A549 (cell line): ENCODE measurements around the gene CACNA2D2.

Experiments used
- CTCF ChIP-seq: fragments of >200 bp; sonication (Bioruptor Twin); formaldehyde crosslinking; IDR thresholded peaks from 3 replicates; pipeline ENCODE4 v1.5.1; 2016
- EHMT2 ChIP-seq: fragments of 200-600 bp; sonication (generic); IDR thresholded peaks from 2 replicates; pipeline ENCODE4 v1.6.1; 2016; ENCODE audit warnings: antibody characterized with exemption, low read depth, mild to moderate bottlenecking, moderate library complexity
- EP300 ChIP-seq, 2 experiments: fragments of >200 bp; sonication (Bioruptor Twin); formaldehyde crosslinking; IDR thresholded peaks; 2 replicates in 1 of 2; 3 replicates in 1 of 2; pipeline ENCODE4 v1.6.1; 2016 to 2017
- FOXS1 ChIP-seq: fragments of 250-450 bp; sonication (Bioruptor Pico); IDR thresholded peaks from 2 replicates; pipeline ENCODE4 v1.5.0; 2020; ENCODE audit warnings: mild to moderate bottlenecking, moderate library complexity
- HES2 ChIP-seq: fragments of >200 bp; sonication (Bioruptor Twin); formaldehyde crosslinking; IDR thresholded peaks from 2 replicates; pipeline ENCODE4 v1.6.1; 2016
- HMGXB4 ChIP-seq: fragments of 250-450 bp; sonication (Bioruptor Pico); IDR thresholded peaks from 2 replicates; pipeline ENCODE4 v1.5.0; 2021; ENCODE audit warnings: mild to moderate bottlenecking, moderate library complexity, borderline replicate concordance
- MAZ ChIP-seq: fragments of 150-350 bp; IDR thresholded peaks from 2 replicates; pipeline ENCODE4 v1.6.1; 2014; ENCODE audit warnings: antibody characterized with exemption, low read depth, low read length, borderline replicate concordance
- POLR2A ChIP-seq: IDR thresholded peaks from 2 replicates; pipeline ENCODE4 v1.6.1; 2012; ENCODE audit warnings: mild to moderate bottlenecking, low read length
- POLR2AphosphoS2 ChIP-seq: conservative IDR thresholded peaks from 2 replicates; pipeline ENCODE4 v1.6.1; 2012; ENCODE audit warnings: low read length, improper control_type of control experiment, inconsistent platforms
- REST ChIP-seq: fragments of 200-600 bp; sonication (generic); IDR thresholded peaks from 2 replicates; pipeline ENCODE4 v1.6.1; 2016; ENCODE audit warnings: antibody characterized with exemption, mild to moderate bottlenecking, moderate library complexity
- USF2 ChIP-seq: fragments of 450-650 bp; IDR thresholded peaks from 2 replicates; pipeline ENCODE4 v1.6.1; 2014; ENCODE audit warnings: antibody characterized with exemption
- ZC3H11A ChIP-seq: fragments of 450-650 bp; IDR thresholded peaks from 2 replicates; pipeline ENCODE4 v1.6.1; 2014; ENCODE audit warnings: antibody characterized with exemption, mild to moderate bottlenecking

GRCh38 chr3:50411229-50411628 lies 92.2 kb downstream of the CACNA2D2 start:
- TF ChIP-seq CTCF = no peak
- no peak for TF ChIP-seq EP300 (IDR thresholded peaks at IDR 0.05)
- no peak for TF ChIP-seq POLR2AphosphoS2
- TF ChIP-seq USF2 = no peak
- no peak for TF ChIP-seq POLR2A
- no peak for TF ChIP-seq HES2
- no peak for TF ChIP-seq MAZ
- no peak for TF ChIP-seq REST
- no peak for TF ChIP-seq FOXS1
- no peak for TF ChIP-seq HMGXB4
- TF ChIP-seq ZC3H11A = no peak
- TF ChIP-seq EHMT2 = no peak
